GM10847 (cell line): ENCODE data around the gene MCRIP2.

ENCODE experiments used
- POLR2A ChIP-seq: IDR thresholded peaks from 2 replicates; pipeline ENCODE4 v1.6.1; 2011; ENCODE audit not compliant: insufficient read length; ENCODE audit errors: extremely low read depth

Gene MCRIP2

GRCh38 chr16:676565-676902, 34.9 kb downstream of the MCRIP2 start:
- no peak for TF ChIP-seq POLR2A

DNA sequence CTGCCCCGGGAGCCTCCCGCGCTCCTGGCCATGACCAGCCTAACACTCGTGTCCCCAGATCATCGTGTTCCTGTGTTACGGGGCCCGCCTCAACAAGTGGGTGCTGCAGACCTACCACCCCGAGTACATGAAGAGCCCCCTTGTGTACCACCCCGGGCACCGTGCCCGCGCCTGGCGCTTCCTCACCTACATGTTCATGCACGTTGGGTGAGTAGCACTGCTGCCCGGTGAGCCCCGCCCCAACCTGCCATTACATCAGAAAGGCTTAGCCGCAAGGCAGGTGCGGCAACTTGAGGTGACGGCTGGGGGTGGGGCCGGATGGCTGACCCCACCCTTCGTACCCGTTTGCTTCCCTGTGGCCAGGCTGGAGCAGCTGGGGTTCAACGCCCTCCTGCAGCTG, 35.3 kb downstream of the MCRIP2 start:
- no peak for TF ChIP-seq POLR2A

GRCh38 chr16:677316-678190, 35.9 kb downstream of the MCRIP2 start:
- TF ChIP-seq POLR2A = no peak

DNA sequence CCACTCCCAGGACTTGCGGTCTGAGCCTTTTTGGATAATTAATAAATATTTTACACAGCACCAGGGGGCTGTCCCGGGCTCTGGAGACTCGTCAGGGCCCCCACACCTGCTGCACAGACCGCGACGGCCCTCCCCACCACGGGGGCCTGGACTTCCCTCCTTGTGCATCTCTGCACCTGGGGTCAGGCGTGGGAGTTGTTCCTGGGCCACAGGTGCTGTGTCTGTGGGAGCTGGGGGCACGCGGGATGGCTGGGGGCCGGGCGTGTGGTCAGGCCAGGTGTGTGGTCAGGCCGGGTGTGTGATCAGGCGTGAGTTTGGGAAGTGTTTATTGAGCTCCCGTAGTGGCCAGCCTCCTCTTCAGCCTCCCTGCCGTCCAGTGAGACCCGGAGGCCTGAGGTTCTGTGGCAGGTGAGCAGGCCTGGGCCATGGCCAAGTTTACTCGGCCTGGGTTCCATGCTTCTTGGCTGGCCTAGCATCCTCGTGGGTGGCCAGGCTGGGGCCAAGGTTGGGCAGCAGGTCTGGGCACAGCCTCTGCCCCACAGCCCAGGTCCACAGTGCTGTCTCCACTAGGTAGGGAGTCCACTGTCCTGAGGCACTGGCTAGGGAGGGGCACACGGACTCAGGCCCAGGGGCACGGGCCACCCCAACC, 36.7 kb downstream of the MCRIP2 start:
- TF ChIP-seq POLR2A = no peak

GRCh38 chr16:678858-679813, 37.5 kb downstream of the MCRIP2 start:
- TF ChIP-seq POLR2A = no peak

DNA sequence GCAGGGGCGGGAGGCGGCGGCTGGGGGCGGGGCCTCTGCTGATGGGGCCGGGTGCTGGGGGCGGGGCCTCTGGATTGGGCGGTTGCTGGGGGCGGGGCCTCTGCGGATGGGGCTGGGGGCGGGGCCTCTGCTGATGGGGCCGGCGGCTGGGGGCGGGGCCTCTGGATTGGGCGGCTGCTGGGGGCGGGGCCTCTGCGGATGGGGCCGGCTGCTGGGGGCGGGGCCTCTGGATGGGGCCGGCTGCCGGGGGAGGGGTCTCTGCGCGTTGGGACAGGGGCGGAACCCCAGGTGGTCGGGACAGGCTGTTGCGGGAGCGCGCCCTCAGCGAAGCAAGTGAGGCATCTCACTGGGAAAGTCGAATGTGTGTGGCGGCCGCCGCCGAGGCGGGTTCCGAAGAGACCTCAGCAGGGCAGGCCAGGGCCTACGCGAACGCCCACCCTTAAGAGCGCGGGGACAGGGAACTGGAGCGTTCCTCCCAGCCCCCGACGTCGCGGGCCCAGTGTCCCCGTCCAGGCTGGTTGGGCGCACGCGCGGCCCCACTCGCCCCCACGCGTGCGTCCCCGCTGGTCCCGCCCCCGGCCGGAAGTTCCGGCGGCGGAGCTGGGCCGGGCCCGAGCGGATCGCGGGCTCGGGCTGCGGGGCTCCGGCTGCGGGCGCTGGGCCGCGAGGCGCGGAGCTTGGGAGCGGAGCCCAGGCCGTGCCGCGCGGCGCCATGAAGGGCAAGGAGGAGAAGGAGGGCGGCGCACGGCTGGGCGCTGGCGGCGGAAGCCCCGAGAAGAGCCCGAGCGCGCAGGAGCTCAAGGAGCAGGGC, 38.4 kb downstream of the MCRIP2 start, which contains the start of gene STUB1:
TSS of gene STUB1 (plus strand) at position 597 of the 811 bp plus-strand sequence. CDS start at position 713, 116 bp downstream.
- TF ChIP-seq POLR2A = peak; percentile 87

DNA sequence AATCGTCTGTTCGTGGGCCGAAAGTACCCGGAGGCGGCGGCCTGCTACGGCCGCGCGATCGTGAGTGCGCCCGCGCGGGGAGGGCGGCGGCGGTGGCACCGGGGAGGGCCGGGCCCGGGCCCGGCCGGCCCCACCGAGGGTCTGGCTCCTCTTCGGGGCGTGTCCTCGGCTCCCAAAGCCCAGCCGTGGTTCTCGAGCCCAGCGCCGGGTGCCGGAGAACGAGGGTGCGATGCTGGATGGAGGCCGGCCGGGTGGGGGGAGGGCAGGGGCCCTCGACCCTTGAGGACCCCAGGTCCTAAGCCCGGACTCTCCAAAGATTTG, 39.0 kb downstream of the MCRIP2 start:
- no peak for TF ChIP-seq POLR2A

GRCh38 chr16:680967-681745, 39.5 kb downstream of the MCRIP2 start:
- TF ChIP-seq POLR2A = no peak

GRCh38 chr16:681746-682427, 40.3 kb downstream of the MCRIP2 start:
- no peak for TF ChIP-seq POLR2A

DNA sequence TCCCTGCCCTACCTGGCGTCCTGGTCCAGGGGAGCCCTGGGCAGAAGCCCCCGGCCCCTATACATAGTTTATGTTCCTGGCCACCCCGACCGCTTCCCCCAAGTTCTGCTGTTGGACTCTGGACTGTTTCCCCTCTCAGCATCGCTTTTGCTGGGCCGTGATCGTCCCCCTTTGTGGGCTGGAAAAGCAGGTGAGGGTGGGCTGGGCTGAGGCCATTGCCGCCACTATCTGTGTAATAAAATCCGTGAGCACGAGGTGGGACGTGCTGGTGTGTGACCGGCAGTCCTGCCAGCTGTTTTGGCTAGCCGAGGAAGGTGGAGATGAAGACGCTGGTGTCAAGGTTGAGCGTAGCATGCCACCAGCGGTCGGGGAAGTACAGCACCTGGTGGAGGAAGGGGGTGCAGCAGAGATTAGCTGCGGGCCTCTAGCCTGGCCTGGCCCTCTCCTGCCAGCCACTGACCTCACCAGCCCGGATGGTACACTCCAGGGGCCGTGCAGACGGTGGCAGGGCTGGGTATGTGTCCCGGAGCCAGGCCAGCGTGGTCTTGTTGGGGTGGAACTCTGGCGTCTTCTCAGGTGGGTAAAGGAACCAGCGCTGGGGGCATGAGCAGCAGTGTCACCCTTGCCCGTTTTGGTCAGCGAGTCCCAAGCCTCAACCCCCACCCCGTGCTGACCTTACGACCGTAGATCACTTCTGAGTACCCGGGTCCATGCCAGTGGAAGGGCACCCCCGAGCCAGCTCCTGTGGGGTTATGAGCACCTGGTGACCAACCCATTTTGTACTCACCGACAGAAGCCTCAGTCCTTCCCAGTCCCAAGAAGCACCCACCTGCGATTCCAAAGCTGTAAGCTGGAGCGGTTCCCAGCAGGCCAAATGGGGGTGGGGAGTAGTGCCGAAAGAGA, 41.1 kb downstream of the MCRIP2 start:
- no peak for TF ChIP-seq POLR2A

GRCh38 chr16:683396-684070, 41.9 kb downstream of the MCRIP2 start:
- no peak for TF ChIP-seq POLR2A

GRCh38 chr16:684071-684794, 42.6 kb downstream of the MCRIP2 start, which contains the start of gene JMJD8:
TSS of gene JMJD8 (minus strand) at chr16:684334. CDS start at chr16:684319, 15 bp downstream.
- peak; percentile 90 for TF ChIP-seq POLR2A
